NCI-H460 (cell line): ENCODE results near the gene LGALS1. TPM values are rescaled to one million over a fixed set of nuclear protein-coding genes. Genes with fewer than 3 reads are reported as not detected.

Experiments
- DNase-seq: peaks from one replicate; pipeline ENCODE4 v3.0.0-alpha.2; 2016; ENCODE audit warnings: low read depth; ENCODE audit errors: extremely low read depth
- total RNA-seq: library from RNA; depleted of rRNA; stranded (reverse); fragments of >200 nt; shearing (Covaris generic); gene quantifications from 2 replicates; pipeline ENCODE4 v1.2.3, GENCODE V29; 2014

The LGALS1 gene
- total RNA-seq, 1 experiment from 2014 or later, result 742 TPM

DNA sequence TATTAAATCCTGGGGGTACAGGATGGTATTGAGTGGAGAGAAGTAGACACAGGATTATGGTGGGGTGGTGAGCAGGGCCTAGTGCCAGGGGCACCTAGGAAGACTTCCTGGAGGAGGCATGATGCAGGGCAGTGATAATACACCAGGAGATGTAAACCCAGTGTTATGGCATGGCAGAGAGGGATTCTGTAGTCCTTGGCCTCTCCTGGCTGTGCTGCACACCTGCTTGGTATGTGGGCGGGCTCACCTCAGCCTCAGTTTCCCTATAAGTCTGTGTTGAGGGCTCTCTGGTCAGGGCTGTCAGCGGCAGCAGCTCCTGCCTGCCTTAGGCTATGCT is 14.8 kb upstream of the LGALS1 start:
- DNase-seq, result no peak

GRCh38 chr22:37661160-37661924 is 14.1 kb upstream of the LGALS1 start:
- no peak for DNase-seq

DNA sequence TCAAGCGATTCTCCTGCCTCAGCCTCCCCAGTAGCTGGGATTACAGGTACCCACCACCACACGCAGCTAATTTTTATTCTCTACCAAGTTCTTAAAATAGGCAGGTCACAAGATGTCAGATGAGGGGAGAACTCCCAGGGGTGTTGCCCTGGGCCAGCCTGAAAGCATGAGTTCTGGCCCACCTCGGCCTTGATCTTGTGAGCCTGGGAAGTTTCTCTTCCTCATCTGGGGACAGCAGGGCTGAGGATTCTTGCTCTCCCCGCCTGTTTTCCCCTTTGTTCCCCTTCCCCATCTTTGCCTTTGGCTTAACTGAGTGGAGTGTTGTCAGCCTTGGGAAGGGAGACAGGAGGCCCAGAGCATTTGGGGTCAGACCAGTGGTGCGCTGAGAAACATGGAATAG is 13.4 kb upstream of the LGALS1 start:
- DNase-seq, result no peak

DNA sequence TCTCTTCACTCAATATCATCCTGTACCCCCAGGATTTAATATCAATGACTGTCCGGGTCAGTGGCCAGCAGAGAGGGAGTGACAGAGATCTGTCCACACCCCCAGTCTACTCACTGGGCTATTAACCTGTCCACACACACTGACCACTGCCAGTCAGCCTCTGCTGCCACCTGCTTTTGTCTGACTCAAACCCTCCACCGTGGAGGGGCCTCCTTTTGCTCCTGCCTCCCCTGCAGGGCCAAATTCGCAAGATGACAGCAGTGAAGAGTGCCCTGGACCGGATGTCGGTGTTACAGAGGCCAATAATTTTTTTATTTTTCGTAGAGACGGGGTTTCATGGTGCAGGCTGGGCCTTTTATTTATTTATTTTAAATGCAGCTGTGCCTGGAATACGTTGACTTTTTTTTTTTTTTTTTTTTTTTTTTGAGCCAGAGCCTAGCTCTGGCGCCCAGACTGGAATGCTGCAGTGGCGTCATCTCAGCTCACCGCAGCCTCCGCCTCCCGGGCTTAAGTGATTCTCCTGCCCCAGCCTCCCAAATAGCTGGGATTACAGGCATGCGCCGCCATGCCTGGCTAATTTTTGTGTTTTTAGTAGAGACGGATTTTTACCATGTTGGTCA is 11.8 kb upstream of the LGALS1 start:
- DNase-seq, result no peak

DNA sequence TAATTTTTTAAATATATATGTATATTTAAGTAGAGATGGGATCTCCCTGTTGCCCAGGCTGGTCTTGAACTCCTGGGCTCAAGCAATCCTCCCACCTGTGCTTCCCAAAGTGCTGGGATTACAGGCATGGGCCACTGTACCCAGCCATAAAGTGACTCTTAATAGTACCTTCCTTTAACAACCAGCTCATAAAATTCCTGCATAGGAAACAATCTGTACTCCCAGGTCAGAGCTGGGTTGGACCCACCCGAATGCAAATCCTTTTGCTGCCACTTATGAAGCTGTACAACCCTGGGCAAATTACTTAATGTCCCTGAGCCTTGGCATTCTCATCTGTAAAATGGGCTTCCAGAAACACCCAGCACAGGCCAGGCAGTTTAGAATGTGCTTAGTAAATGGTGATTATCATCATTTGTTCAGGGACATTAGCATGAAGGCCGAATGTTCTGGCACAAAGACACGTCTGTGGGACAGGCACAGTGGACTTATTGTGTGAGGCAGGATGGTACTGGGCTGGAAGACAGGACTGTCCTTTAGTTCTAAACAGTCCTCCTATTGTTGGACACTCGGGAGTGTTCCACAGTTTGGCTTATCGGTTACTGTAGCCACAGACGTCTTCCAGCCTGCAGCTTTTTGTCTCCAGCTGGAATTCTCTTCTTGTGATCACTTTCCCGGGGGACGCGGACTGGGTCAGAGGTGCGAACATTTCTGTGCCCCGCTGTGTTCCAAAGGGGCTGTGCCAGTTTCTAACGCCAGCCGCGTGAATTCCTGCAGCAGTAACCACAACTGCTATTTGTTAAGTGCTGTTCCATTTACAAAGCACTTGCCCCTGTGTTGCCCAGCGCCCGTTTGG is 11.0 kb upstream of the LGALS1 start:
- no peak for DNase-seq

- no peak for DNase-seq
Measured at GRCh38 chr22:37665487-37665886, 9.9 kb upstream of the LGALS1 start.

GRCh38 chr22:37669586-37669985 is 5.8 kb upstream of the LGALS1 start:
- DNase-seq, result no peak

- DNase-seq, result no peak
Measured at GRCh38 chr22:37672206-37672919, 3.1 kb upstream of the LGALS1 start.

GRCh38 chr22:37672920-37673455 is 2.4 kb upstream of the LGALS1 start:
- DNase-seq, result no peak

GRCh38 chr22:37674248-37674647 is 1.2 kb upstream of the LGALS1 start:
- DNase-seq, result no peak

DNA sequence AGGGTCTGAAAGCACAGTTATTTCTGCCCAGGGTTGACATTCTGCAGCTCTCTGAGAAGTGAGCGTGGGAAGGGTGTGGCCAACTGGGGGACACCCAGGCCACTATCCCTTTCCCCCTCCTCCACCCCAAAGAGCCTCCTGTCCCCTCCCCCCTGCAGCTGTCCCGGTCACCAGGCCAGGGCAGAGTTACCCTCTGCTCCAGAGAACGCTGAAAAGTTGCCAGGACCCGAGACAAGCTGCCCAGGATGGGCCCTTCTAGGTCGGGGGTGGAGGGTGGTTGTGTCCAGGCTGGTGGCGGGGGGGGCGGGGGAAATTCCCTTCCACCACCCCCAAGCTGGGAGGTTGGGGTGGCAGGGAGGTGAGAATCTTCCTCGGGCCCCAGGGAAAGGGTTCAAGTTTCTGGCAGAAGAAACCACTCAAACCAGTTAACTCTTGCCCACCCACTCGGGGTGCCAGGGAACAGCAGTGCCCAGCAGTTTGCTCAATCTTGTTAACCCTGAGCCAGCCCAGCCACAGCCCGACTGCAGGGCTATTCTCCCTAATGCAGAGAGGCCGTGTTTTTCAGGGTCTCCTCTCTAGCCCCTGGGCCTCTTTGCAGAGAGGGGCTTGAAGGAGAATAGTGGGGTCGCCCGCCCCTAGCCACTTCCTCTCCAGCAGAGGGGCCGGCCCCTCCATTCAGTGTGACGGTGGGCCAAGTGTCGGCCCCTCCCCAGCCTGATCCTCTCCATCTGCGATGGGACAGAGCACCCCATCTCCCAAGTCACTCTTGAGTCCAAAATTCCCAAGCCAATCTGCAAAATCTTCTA is 697 bp downstream of the LGALS1 start:
- no peak for DNase-seq

- DNase-seq, result peak; percentile 75
Measured at GRCh38 chr22:37676736-37677492, 1.5 kb downstream of the LGALS1 start.

DNA sequence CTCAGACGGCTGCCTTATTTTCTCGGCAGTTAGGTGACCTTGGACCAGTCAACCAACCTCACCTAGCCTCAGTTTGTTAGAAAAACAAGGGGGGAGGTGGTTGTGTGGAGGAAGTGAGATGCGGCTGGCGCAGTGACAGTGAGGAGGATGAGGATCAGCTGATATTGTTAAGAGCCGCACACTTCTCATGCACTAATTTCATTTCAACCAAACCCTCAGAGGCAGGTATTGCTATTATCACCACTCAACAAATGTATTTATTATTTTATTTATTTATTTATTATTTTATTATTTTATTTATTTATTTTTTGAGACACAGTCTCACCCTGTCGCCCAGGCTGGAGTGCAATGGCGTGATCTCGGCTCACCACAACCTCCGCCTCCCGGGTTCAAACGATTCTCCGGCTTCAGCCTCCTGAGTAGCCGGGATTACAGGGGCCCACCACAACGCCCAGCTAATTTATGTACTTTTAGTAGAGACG is 2.1 kb downstream of the LGALS1 start:
- no peak for DNase-seq

DNA sequence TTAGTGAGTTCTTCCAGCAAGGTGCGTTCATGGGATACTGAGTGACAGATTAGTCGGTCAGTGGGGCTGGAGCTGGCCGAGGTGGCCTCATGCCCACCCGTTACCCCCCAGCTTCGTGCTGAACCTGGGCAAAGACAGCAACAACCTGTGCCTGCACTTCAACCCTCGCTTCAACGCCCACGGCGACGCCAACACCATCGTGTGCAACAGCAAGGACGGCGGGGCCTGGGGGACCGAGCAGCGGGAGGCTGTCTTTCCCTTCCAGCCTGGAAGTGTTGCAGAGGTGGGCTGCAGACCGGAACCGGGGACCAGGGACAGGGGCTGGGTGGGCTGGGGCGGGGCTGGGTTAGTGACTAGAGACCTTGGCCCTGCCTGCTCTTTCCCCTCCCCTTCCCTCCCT is 2.9 kb downstream of the LGALS1 start:
- DNase-seq, result no peak

GRCh38 chr22:37679670-37680069 is 4.2 kb downstream of the LGALS1 start:
- DNase-seq, result no peak

GRCh38 chr22:37680191-37680851 is 4.9 kb downstream of the LGALS1 start:
- DNase-seq, result no peak

GRCh38 chr22:37681001-37681424 is 5.6 kb downstream of the LGALS1 start:
- DNase-seq, result no peak

GRCh38 chr22:37681556-37682049 is 6.2 kb downstream of the LGALS1 start:
- peak; percentile 67 for DNase-seq
